PC-9 (cell line): ENCODE data around the gene NUPR1.

Experiments used
- EZH2 ChIP-seq: fragments of 200-600 bp; sonication (generic); IDR thresholded peaks from 2 replicates; pipeline ENCODE4 v1.8.0; 2017; ENCODE audit warnings: antibody characterized with exemption, low read depth
- TF ChIP-seq, protein P1 (sequence below): fragments of 200-600 bp; sonication (generic); conservative IDR thresholded peaks from 2 replicates; pipeline ENCODE4 v1.6.1; 2017; ENCODE audit warnings: mixed run types, antibody characterized with exemption, mild to moderate bottlenecking, moderate library complexity

DNA sequence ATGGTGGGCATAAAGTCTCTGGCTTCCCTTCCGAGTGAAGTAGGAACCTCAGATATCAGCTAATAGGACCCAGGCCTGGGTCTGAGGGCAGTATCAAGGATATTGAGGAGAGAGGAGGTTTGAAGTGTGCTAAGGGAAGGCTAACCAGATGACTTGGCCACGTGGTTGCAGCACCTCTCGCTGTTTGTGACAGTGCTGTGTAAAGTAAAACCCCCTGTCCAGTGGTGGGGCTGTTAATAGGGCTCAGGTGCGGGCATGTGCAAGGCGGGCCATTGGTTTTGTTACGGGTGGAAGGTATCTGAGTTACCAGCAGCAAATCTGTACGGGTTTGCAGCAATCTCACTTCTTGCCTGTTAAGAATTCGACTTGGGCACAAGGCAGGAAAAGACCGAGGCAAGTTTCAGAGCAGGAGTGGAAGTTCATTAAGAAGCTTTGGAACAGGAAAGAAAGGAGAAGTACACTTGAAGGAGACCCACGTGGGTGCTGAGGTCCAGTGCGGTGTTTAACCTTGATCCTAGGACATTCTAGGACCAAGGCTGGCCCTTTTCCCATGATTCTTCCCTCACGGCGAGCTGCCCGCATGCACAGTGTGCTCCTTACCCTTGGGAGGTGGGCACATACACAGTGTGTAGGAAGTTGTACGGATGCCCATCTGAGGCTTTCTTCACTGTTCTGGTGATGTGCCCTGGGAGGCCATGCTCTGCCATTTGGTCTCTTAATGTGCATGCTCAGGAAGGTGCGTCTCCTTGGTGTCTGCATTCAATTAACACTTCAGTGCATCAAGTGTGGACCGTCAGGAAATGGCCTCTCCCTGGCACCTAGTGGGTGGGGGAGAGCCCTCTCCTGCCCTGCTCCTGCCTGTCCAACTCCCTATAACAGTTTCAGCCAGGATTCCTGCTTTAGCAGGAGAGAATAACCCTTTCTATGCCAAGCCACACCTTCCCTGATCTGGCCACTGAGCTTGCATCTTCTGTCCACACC, 35.3 kb upstream of the NUPR1 start:
- TF ChIP-seq, protein P1, sequence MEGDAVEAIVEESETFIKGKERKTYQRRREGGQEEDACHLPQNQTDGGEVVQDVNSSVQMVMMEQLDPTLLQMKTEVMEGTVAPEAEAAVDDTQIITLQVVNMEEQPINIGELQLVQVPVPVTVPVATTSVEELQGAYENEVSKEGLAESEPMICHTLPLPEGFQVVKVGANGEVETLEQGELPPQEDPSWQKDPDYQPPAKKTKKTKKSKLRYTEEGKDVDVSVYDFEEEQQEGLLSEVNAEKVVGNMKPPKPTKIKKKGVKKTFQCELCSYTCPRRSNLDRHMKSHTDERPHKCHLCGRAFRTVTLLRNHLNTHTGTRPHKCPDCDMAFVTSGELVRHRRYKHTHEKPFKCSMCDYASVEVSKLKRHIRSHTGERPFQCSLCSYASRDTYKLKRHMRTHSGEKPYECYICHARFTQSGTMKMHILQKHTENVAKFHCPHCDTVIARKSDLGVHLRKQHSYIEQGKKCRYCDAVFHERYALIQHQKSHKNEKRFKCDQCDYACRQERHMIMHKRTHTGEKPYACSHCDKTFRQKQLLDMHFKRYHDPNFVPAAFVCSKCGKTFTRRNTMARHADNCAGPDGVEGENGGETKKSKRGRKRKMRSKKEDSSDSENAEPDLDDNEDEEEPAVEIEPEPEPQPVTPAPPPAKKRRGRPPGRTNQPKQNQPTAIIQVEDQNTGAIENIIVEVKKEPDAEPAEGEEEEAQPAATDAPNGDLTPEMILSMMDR = no peak
- no peak for TF ChIP-seq EZH2
